ENCODE data around the gene WIPF1.

WIPF1 gene

DNA sequence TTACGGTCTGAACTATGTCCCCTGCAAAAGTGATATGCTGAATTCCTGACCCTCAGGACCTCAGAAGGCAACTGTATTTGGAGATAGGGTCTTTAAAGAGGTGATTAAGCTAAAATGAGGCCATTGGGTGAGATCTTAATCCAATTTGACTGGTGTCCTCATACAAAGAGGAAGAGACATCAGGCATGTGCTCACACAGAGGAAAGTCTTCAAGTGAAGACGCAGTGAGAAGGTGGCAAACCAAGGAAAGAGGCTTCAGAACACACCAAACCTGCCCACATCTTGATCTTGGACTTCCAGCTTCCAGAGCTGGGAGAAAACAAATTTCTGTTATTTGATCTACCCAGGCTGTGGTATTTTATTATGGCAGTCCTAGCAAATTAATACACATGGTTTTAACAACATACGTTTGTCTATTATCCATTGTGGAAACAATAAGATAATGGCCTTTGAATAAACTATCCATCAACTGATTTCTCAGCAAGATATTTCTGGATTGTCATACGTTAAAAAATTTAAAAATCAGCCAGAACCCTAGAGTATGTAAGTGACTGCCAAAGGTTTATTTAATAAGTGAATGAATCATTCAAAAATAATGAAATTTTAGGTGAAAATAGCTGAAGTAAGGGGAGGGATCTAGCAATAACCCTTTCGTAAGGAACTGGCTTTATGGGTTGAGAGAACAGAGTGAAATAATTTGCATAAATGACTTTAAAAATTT, 6.5 kb downstream of the WIPF1 start:
- H3K36me3 ChIP-seq (replicated peaks; ENCODE audit: low read depth, low read length), result peaks cover 15% of the 10 kb centered on the region
- H3K9me3 ChIP-seq (ENCODE audit: insufficient read depth, low read length), result no peaks in the 10 kb centered on the region; the same call in 1 of the 2 replicates
- no peaks in the 10 kb centered on the region for H3K27me3 ChIP-seq (ENCODE audit: low read depth, low read length)
- H4K20me1 ChIP-seq (ENCODE audit: insufficient read depth, low read length), result peaks cover 15% of the 10 kb centered on the region
- no peak overlapping the region for H3K9ac ChIP-seq (ENCODE audit: low read length)
- peaks cover 85% of the 10 kb centered on the region for H3K79me2 ChIP-seq (ENCODE audit: low read length)
- no peak overlapping the region for H3K4me3 ChIP-seq (ENCODE audit: low read length)
- H3K27ac ChIP-seq (ENCODE audit: low read length), result no peak overlapping the region
- TF ChIP-seq EZH2phosphoT487 (IDR thresholded peaks at IDR 0.05; ENCODE audit: low read depth), result no peak
- TF ChIP-seq CTCF (IDR thresholded peaks at IDR 0.05; ENCODE audit: low read depth, low read length), result no peak
- H2AFZ ChIP-seq (ENCODE audit: low read depth, low read length), result no peak overlapping the region
- H3K4me1 ChIP-seq (ENCODE audit: low read length), result peaks cover 32% of the 10 kb centered on the region
- H3K4me2 ChIP-seq (ENCODE audit: low read length), result no peak overlapping the region

GRCh38 chr2:174590346-174590745, 7.3 kb downstream of the WIPF1 start:
- TF ChIP-seq CTCF (IDR thresholded peaks at IDR 0.05; ENCODE audit: low read depth, low read length) (no peak), EZH2phosphoT487 (IDR thresholded peaks at IDR 0.05; ENCODE audit: low read depth) (no peak)
- Histone ChIP-seq H3K4me2 (ENCODE audit: low read length) (no peak overlapping the region), H3K27ac (ENCODE audit: low read length) (no peak overlapping the region), H3K36me3 (replicated peaks; ENCODE audit: low read depth, low read length) (peaks cover 15% of the 10 kb centered on the region), H3K9me3 (ENCODE audit: insufficient read depth, low read length) (no peaks in the 10 kb centered on the region; the same call in 1 of the 2 replicates), H3K79me2 (ENCODE audit: low read length) (peaks cover 81% of the 10 kb centered on the region), H2AFZ (ENCODE audit: low read depth, low read length) (no peak overlapping the region), H3K4me1 (ENCODE audit: low read length) (peaks cover 24% of the 10 kb centered on the region), H3K4me3 (ENCODE audit: low read length) (no peak overlapping the region), H3K9ac (ENCODE audit: low read length) (no peak overlapping the region), H3K27me3 (ENCODE audit: low read depth, low read length) (no peaks in the 10 kb centered on the region), H4K20me1 (ENCODE audit: insufficient read depth, low read length) (peaks cover 19% of the 10 kb centered on the region)

- Histone ChIP-seq H3K4me1 (ENCODE audit: low read length) (peaks cover 16% of the 10 kb centered on the region), H3K27me3 (ENCODE audit: low read depth, low read length) (no peaks in the 10 kb centered on the region), H2AFZ (ENCODE audit: low read depth, low read length) (no peak overlapping the region), H3K27ac (ENCODE audit: low read length) (no peak overlapping the region), H3K36me3 (replicated peaks; ENCODE audit: low read depth, low read length) (peaks cover 22% of the 10 kb centered on the region), H3K9me3 (ENCODE audit: insufficient read depth, low read length) (no peaks in the 10 kb centered on the region; the same call in 1 of the 2 replicates), H3K79me2 (ENCODE audit: low read length) (peaks cover 72% of the 10 kb centered on the region), H3K4me2 (ENCODE audit: low read length) (no peak overlapping the region), H4K20me1 (ENCODE audit: insufficient read depth, low read length) (peaks cover 19% of the 10 kb centered on the region), H3K4me3 (ENCODE audit: low read length) (no peak overlapping the region), H3K9ac (ENCODE audit: low read length) (no peak overlapping the region)
- TF ChIP-seq EZH2phosphoT487 (IDR thresholded peaks at IDR 0.05; ENCODE audit: low read depth) (no peak), CTCF (IDR thresholded peaks at IDR 0.05; ENCODE audit: low read depth, low read length) (no peak)
Observed at GRCh38 chr2:174589334-174589733, 8.3 kb downstream of the WIPF1 start.

DNA sequence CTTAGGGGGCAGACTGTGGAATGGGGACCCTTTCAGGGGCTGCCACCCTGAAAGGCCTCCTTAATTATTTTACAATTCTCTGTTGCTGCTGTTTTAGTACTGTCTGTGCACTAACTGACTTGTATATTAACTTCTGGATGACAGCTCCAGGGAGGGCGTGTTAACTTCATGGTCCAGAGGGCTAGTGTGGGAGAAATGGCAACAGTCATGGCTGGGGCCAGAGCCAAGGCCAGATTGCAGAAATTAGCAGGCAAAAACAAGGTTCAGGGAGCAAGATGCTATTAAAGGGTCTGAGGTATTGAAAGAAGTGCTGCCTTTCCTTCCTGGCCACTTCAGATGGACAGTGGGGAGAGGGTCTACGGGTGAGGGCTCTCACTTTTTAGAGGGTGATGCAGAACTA, 9.1 kb downstream of the WIPF1 start:
- Histone ChIP-seq H3K27ac (ENCODE audit: low read length) (no peak overlapping the region), H3K79me2 (ENCODE audit: low read length) (peaks cover 64% of the 10 kb centered on the region)

More for the DNA sequence above, 9.1 kb downstream of the WIPF1 start:
- H2AFZ ChIP-seq (ENCODE audit: low read depth, low read length), result no peak overlapping the region
- no peak overlapping the region for H3K4me2 ChIP-seq (ENCODE audit: low read length)
- peaks cover 19% of the 10 kb centered on the region for H4K20me1 ChIP-seq (ENCODE audit: insufficient read depth, low read length)
- peaks cover 9% of the 10 kb centered on the region for H3K4me1 ChIP-seq (ENCODE audit: low read length)
- no peaks in the 10 kb centered on the region for H3K27me3 ChIP-seq (ENCODE audit: low read depth, low read length)
- no peaks in the 10 kb centered on the region for H3K9me3 ChIP-seq (ENCODE audit: insufficient read depth, low read length)
- H3K4me3 ChIP-seq (ENCODE audit: low read length), result no peak overlapping the region
- peaks cover 25% of the 10 kb centered on the region for H3K36me3 ChIP-seq (replicated peaks; ENCODE audit: low read depth, low read length)
- TF ChIP-seq EZH2phosphoT487 (IDR thresholded peaks at IDR 0.05; ENCODE audit: low read depth) (no peak), CTCF (IDR thresholded peaks at IDR 0.05; ENCODE audit: low read depth, low read length) (no peak)
- H3K9ac ChIP-seq (ENCODE audit: low read length), result no peak overlapping the region

Data from OCI-LY3 (cell line).